ENCODE measurements around the gene PBX2.
"Not testable (repeated sequence)": the region's sequence is repeated elsewhere in the genome, so short reads cannot be mapped to it uniquely, and the experiment has no call there.

PBX2 gene

DNA sequence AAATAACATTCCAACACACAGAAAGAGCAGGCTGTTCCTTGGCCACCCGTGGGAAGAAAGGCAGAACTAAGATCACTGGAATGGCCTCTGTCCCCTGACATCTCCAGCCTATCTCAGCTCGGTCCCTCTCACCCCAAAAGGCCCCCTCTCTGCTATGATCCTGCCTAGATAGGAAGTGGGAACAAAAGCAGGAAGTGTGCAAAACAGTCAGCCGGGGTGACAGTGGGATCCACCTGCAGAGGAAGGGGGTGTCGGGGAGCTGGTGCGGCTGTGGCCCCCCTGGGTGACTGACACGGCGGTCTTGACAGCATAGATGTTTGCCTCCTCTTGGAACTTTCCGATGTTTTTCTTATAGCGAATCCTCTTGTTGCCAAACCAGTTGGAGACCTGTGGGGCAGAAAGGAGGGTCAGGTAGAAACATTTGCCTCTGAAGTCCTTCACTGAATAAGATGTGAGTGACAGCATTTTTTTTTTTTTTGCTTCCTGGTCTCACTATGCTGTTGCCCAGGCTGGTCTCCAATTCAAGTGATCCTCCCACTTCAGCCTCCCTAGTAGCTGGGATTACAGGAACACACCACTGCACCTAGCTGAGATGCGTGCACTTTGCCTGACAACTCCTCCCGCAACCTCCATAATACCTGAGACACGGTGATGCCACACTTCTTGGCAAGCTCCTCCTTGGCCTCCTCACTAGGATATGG is 2.8 kb downstream of the PBX2 start:
- DNase-seq (ENCODE audit: insufficient read length, low spot score) (no peak), FAIRE-seq (no peak)
- no peak for TF ChIP-seq POLR2A (IDR thresholded peaks at IDR 0.05; ENCODE audit: low read depth, low read length)

DNA sequence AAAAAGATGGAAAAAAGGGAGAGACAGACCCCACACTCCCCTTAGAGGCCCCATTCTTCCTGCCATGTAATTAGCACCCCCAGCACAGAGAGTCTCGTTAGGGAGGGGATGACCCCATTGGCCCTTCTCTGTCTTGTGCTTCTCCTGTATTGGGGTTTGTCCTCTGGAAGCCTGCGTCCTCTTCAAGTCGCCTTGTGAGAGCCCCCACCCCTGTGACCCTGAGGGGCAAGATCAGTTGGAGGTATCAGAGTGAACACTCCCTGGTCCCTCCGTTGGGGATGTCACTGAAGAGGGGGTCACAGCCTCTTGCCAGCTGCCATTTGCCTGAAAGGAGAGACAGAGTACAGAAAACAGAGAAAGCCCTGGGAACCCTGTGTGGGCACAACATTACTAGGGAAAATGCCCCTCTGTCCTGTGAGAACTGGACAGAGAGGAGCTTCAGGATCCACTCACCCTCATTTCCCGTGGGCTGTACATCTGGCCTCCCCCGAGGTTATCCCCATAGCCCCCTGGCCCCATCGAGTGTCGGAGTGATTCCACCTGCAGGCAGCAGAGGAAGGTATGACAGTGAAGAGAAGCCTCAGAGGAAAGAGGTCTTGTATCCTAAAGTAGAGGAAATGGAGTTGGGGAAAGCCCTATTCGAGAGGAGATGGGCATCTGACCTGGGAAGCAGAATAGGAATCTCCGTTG is 3.7 kb downstream of the PBX2 start:
- not testable (repeated sequence) for DNase-seq (ENCODE audit: insufficient read length, low spot score); FAIRE-seq

DNA sequence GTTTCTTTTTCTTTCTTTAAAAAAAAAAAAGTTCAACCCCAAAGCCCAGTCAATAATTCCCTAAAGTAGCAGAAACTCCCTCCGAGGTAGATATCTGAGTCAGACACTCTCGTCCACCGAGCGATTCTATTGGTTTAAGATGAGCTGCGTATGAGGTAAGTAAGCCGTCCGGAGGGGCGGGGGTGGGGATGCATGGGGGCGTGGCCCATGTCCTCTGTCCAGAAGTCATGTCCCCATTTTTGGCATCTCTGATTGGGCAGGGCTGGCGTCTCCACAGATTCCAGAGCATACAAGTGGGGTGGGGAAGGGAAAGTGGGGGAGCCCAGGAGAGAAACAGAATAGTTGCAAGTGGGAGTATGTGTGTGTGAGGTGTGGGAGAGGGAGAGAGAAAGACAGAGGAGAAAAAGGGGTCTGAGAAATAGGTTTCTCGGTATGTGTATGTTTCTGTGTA is 4.3 kb downstream of the PBX2 start:
- FAIRE-seq = not testable (repeated sequence)
- DNase-seq (ENCODE audit: insufficient read length, low spot score) = peak; percentile 62

DNA sequence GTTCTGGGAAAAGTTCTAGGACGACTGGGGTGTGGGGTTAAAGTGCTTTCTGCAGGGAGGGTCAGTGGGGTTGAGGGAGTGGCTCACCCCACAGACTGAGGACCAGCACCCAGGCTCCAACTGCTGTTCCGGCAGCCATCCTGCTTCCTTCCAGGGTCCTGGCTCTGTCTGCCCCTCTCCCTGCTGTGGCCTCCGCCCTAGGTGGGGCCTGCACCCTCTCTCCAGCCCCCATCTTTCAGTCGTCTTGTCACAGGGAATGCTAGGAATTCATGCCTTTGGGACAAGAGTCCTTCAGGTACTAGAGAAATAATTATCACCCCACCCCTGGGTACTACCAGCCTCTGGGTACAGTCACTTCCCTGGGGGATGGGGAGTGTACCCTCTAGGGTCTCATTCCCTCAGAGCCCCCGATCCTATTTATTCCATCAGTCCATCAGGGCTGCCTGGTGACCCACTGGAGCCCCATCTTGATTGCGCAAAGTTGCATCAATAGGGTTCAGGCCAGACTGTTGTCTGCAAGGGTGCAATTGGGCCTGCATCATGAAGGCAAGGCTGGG is 5.8 kb downstream of the PBX2 start, which contains the start of gene AGER:
Gene AGER, minus strand, starts transcription at position 170 of the 557 bp plus-strand sequence. Its CDS starts 31 bp downstream, at position 139.
- no peak for DNase-seq (ENCODE audit: insufficient read length, low spot score)
- FAIRE-seq = no peak
- no peak for TF ChIP-seq POLR2A (IDR thresholded peaks at IDR 0.05; ENCODE audit: low read depth, low read length)

DNA sequence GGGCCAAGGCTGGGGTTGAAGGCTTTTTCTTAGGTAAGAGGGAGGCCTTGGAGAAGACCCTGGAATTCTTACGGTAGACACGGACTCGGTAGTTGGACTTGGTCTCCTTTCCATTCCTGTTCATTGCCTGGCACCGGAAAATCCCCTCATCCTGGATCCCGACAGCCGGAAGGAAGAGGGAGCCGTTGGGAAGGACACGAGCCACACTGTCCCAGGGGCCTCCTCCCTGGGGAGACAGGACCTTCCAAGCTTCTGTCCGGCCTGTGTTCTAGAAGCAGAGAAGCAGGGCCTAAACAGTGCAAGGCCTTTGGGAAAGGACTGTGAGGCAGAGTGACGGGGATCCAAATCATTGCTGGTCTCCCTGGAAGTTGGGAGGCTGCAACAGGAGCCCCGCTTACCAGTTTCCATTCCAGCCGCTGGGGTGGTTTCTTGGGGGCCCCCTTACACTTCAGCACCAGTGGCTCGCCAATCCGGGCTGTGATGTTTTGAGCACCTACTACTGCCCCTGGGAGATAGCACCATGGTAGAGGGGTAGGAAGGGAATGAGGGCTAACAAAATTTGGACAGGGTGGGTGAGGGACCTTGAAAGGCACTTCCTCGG is 6.4 kb downstream of the PBX2 start:
- no peak for TF ChIP-seq POLR2A (IDR thresholded peaks at IDR 0.05; ENCODE audit: low read depth, low read length)

DNA sequence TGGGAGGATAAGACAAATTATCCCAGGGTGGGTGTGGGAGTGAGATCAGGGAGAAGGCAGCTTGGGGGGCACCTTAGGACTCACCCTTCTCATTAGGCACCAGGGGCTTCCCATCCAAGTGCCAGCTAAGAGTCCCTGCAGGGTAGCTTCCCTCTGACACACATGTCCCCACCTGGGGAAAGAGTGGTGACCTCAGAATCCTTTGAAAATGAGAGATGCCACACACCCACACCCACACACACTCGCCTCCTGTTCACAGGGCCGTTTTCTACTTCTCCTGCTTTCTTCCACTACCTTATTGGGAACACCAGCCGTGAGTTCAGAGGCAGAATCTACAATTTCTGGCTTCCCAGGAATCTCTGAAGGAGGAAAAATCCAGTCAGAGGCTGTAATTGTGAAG is 7.0 kb downstream of the PBX2 start:
- no peak for TF ChIP-seq POLR2A (IDR thresholded peaks at IDR 0.05; ENCODE audit: low read depth, low read length)
- DNase-seq (ENCODE audit: insufficient read length, low spot score) = no peak
- no peak for FAIRE-seq

More for the DNA sequence above, 6.4 kb downstream of the PBX2 start:
- FAIRE-seq (no peak), DNase-seq (ENCODE audit: insufficient read length, low spot score) (no peak)

DNA sequence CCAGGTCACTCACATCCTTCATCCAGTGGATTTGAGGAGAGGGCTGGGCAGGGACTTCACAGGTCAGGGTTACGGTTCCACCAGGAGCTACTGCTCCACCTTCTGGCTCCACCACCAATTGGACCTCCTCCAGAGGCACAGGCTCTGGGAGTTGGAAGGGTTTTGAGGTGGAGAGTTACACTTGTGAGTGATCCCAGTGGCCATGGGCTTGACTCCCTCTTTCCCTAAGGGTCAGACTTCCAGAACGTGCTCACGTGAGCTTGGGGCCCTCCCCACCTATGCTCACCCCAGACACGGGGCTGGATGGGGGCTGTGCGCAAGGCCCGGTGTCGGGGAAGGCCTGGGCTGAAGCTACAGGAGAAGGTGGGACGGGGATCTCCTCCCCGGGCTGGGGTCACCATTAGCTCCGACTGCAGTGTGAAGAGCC is 7.4 kb downstream of the PBX2 start:
- FAIRE-seq = no peak
- no peak for TF ChIP-seq POLR2A (IDR thresholded peaks at IDR 0.05; ENCODE audit: low read depth, low read length)

DNA sequence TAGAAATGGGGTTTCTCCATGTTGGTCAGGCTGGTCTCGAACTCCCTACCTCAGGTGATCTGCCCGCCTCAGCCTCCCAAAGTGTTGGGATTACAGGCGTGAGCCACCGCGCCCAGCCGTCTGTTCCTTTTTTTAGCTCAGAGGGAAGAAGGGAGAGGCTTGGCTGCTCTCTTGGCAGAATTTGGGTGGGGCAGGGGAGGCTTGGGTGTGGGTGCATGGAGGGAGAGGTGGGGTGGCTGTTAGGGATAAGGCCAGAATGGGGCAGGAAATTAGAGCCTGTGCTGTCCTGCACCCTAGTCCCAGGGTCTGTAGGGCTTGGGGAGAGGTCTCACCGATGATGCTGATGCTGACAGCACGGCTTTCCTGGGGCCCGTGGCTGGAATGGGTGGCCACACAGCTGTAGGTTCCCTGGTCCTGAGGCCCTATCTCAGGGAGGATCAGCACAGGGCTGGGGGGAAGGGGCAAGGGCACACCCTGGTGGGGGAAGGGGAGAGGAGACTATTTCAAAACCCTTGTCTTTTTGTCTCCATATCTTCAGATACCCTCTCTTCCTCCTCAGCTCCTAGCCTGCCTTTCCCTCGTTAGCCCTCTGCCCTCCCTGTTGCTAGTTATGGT is 8.0 kb downstream of the PBX2 start:
- DNase-seq (ENCODE audit: insufficient read length, low spot score) (no peak), FAIRE-seq (no peak)
- no peak for TF ChIP-seq POLR2A (IDR thresholded peaks at IDR 0.05; ENCODE audit: low read depth, low read length)

More for the DNA sequence above, 7.4 kb downstream of the PBX2 start:
- DNase-seq (ENCODE audit: insufficient read length, low spot score) = no peak

DNA sequence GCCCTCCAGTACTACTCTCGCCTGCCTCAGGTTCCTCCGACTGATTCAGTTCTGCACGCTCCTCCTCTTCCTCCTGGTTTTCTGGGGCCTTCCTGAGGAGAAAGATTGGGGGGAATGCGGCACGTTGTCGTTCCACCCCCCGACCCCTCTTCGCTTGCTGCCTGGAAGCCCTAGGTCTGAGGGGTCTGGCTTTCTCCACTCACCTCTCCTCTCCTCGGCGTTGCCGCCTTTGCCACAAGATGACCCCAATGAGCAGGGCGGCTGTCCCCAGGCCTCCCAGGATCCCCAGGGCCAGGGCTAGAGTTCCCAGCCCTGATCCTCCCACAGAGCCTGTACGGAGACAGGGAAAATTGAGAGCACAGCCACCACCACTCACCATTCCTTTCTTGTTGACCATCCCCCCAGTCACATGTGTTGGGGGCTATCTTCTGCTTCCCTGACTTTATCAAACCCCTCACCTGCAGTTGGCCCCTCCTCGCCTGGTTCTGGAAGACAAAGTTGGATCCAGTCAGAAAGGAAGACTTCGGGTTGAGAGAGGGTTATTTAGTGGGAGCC is 8.8 kb downstream of the PBX2 start:
- no peak for FAIRE-seq
- no peak for TF ChIP-seq POLR2A (IDR thresholded peaks at IDR 0.05; ENCODE audit: low read depth, low read length)

DNA sequence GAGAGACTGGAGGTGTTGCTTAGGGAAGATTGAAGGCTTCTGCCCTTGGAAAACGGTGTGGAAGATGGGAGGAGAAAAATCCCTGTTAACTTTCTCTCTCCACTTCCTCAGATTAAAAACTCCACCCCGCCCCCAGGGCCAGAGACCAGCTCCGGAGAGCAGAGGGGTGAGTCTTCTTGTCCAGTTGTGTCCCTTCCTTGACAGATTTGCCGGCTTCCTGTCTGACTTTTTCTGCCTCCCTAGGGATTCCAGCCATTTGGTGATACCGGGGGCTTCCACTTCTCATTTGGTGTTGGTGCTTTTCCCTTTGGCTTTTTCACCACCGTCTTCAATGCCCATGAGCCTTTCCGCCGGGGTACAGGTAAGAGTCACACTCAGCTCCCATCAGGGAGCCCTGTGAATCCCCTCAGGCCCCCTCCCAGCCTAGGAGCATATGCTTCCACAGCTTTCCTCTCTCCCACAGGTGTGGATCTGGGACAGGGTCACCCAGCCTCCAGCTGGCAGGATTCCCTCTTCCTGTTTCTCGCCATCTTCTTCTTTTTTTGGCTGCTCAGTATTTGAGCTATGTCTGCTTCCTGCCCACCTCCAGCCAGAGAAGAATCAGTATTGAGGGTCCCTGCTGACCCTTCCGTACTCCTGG is 10.1 kb downstream of the PBX2 start:
- no peak for TF ChIP-seq POLR2A (IDR thresholded peaks at IDR 0.05; ENCODE audit: low read depth, low read length)
- no peak for FAIRE-seq
- no peak for DNase-seq (ENCODE audit: insufficient read length, low spot score)

More for the DNA sequence above, 8.8 kb downstream of the PBX2 start:
- no peak for DNase-seq (ENCODE audit: insufficient read length, low spot score)

DNA sequence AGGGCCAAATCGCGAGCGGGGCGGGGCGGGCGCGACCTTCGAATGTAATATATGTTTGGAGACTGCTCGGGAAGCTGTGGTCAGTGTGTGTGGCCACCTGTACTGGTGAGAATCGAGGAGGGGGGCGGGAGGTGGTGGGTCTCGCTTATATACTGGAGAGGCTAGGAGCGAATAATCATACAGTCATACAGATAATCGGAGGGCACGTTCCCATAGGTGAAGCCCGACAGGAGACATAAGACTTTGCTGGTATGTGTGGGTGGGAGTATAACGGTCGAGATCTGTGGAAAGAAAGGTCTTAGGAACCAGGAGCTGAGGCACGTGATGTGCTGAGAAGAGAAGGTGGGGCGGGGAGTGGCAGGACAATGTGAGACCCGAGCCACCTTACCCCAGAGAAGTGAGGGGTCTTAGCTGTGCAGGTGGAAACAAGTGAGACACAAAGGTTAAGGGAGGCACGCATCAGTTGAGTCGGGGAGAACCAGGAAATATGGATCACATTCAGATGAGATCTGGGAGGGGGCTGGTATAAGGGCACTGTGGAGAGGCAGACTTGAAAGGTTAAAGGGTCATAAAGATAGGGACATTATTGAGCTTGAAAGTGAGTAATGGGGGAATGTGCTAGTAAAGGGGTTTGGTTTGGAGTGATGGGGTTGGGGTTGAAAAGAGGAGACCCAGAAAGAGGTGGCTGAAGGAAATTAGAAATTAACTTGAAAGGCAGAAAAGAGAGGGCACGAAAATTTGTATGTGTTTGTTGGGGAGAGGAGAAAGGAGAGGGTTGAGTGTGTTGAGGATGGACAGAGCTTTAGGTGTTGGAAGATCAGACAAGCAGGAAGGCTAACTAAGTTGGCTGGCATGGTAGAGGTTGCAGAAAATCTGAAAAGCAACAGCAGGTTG is 11.2 kb downstream of the PBX2 start:
- DNase-seq (ENCODE audit: insufficient read length, low spot score) = no peak
- no peak for TF ChIP-seq POLR2A (IDR thresholded peaks at IDR 0.05; ENCODE audit: low read depth, low read length)
- no peak for FAIRE-seq

DNA sequence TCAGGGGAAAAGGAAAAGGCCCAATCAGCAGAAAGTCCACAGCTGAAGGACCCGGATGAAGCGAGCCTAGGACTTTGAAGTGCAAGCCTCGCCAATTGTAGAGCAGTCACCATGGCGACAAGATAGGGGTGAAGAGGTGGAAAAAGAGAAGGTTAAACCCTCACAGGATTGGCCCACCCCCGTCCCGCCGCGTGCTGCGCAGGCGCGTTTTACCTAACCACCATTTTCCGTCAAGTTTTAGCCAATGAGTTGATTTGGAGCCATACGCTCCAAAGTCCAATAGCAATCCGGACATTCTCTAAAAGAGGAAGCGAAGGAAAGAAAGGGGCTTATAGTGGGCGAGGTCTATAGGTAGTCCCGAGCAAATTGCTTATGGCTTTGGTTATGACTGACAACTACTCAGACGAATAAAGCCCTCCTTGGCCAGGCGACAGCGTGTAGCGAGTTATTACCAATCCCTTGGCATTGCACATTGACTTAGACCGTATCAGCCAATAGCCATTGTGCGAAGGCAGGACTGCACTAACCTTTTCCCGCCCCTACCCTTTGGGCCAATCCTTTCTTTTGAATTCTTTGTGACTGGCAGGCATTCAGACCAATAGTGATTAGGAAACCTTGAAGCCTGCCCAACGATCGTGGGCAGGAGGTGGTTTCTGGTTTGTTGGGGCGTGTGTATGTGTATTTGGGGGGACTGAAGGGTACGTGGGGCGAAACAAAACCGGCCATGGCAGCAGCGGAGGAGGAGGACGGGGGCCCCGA is 12.0 kb downstream of the PBX2 start, which contains the start of gene RNF5:
Gene RNF5, plus strand, starts transcription at position 618 of the 759 bp plus-strand sequence. Its CDS starts 107 bp downstream, at position 725.
- TF ChIP-seq POLR2A (IDR thresholded peaks at IDR 0.05; ENCODE audit: low read depth, low read length) = no peak; the same call in 1 of the 2 replicates
- FAIRE-seq (peak; percentile 88), DNase-seq (ENCODE audit: insufficient read length, low spot score) (peak; percentile 92)
